Loucy (cell line): Measurements from ENCODE around the gene IGF1R.

Experiments
- CTCF ChIP-seq: fragments of 200-600 bp; sonication (generic); conservative IDR thresholded peaks from 2 replicates; pipeline ENCODE4 v1.5.1; 2014; ENCODE audit warnings: mild to moderate bottlenecking, antibody characterized with exemption, low read length
- EZH2phosphoT487 ChIP-seq: fragments of 200-600 bp; IDR thresholded peaks from 2 replicates; pipeline ENCODE4 v1.6.1; 2018; ENCODE audit warnings: antibody characterized with exemption, mild to moderate bottlenecking, moderate library complexity, borderline replicate concordance

DNA sequence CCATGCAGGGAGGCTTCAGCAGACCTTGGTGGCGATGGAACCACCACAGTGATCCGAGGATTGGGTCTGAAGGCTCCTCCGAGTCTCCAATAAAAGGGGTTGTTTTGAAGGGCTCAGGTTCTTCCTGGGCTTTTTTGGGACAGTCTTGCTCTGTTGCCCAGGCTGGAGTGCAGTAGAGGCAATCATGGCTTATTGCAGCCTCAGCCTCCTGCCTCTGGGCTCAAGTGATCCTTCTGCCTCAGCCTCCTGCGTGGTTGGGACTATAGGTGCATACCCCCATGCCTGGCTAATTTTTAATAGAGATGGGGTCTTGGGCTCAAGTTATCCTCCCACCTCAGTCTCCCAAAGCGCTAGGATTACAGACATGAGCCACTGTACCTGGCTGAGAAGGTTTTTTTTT, 84.8 kb downstream of the IGF1R start:
- TF ChIP-seq CTCF (no peak), EZH2phosphoT487 (no peak)
